Natural killer cell (primary cell): ENCODE data around the gene ATMIN. TPM values are rescaled to one million over a fixed set of nuclear protein-coding genes. Genes with fewer than 3 reads are reported as not detected.
A peak's percentile ranks its signal among the peaks of the same experiment; 100 is the strongest.

Source experiments
- ATAC-seq, 3 donors: fragments of 150-1000 bp in 2 of 3; fragments of 200-7000 bp in 1 of 3; cut with Tn5 transposase; 1 replicate in 1 of 3; 2 replicates in 2 of 3; pipeline ENCODE4 v1.10.0; 2021; ENCODE audit warnings: mild to moderate bottlenecking in 2 of 3, moderate library complexity in 2 of 3
- DNase-seq, 2 donors: peaks; one replicate each; pipeline versions ENCODE4 v3.0.0 to v3.0.0-alpha.2; 2013 to 2021; ENCODE audit warnings: mixed read lengths in 1 of 2
- H3K27ac ChIP-seq: one replicate; pipeline ENCODE4 v1.5.1; 2013; ENCODE audit warnings: mild to moderate bottlenecking, low read length
- H3K27me3 ChIP-seq: one replicate; pipeline ENCODE4 v1.6.1; 2013; ENCODE audit warnings: low read length; ENCODE audit not compliant: control insufficient read depth, insufficient read depth
- H3K36me3 ChIP-seq: one replicate; pipeline ENCODE4 v1.6.1; 2013; ENCODE audit warnings: low read length; ENCODE audit not compliant: control insufficient read depth, insufficient read depth
- H3K4me1 ChIP-seq: one replicate; pipeline ENCODE4 v1.6.1; 2013; ENCODE audit warnings: low read length; ENCODE audit not compliant: control insufficient read depth, insufficient read depth
- H3K4me3 ChIP-seq: one replicate; pipeline ENCODE4 v1.5.1; 2013; ENCODE audit warnings: low read length
- H3K9me3 ChIP-seq: one replicate; pipeline ENCODE4 v1.6.1; 2013; ENCODE audit warnings: low read length; ENCODE audit not compliant: control insufficient read depth, insufficient read depth
- H3K27ac Mint-ChIP-seq, 2 donors: one replicate each; pipeline ENCODE4 v1.8.0; 2022; ENCODE audit warnings: mild to moderate bottlenecking in 2 of 2, mixed read lengths in 2 of 2, moderate library complexity in 1 of 2
- H3K27me3 Mint-ChIP-seq, 2 donors: one replicate each; pipeline ENCODE4 v1.8.0; 2022; ENCODE audit warnings: low read depth in 2 of 2, mixed read lengths in 2 of 2
- H3K36me3 Mint-ChIP-seq: one replicate; pipeline ENCODE4 v1.8.0; 2022; ENCODE audit warnings: mixed read lengths
- H3K4me1 Mint-ChIP-seq, 2 donors: one replicate each; pipeline ENCODE4 v1.8.0; 2022; ENCODE audit warnings: mixed read lengths in 2 of 2
- H3K4me3 Mint-ChIP-seq: one replicate; pipeline ENCODE4 v1.8.0; 2022; ENCODE audit warnings: mild to moderate bottlenecking, moderate library complexity, mixed read lengths
- H3K9me3 Mint-ChIP-seq, 2 donors: one replicate each; pipeline ENCODE4 v1.8.0; 2022; ENCODE audit warnings: mixed read lengths in 2 of 2
- WGBS: methylation state at CpG from one replicate; pipeline ENCODE4 v1.1.7; 2013; ENCODE audit warnings: missing lambda C conversion rate; ENCODE audit not compliant: insufficient coverage; 5-methylcytosine and 5-hydroxymethylcytosine counted together
- intact Hi-C: fragments of 100-400 bp; cut with micrococcal nuclease; formaldehyde crosslinking; loops from one replicate; pipeline ENCODE4 v1.14.2; 2022
- total RNA-seq, 4 donors: library from RNA; stranded (reverse); fragments of 120-200 nt in 1 of 4; gene quantifications; one replicate each; pipeline versions ENCODE4 v1.2.3 to v1.2.4, GENCODE V29; 2013 to 2022
- TF ChIP-seq, protein P1 (sequence below): fragments of 200-600 bp; IDR thresholded peaks from one replicate; pipeline ENCODE4 v1.8.0; 2022; ENCODE audit warnings: antibody characterized with exemption

Gene ATMIN
- total RNA-seq, 3 donors from 2014 or later (not counting 1 experiment from before 2014, with no cell fraction given) = 35.3 to 51.8 (median 39.9) TPM

DNA sequence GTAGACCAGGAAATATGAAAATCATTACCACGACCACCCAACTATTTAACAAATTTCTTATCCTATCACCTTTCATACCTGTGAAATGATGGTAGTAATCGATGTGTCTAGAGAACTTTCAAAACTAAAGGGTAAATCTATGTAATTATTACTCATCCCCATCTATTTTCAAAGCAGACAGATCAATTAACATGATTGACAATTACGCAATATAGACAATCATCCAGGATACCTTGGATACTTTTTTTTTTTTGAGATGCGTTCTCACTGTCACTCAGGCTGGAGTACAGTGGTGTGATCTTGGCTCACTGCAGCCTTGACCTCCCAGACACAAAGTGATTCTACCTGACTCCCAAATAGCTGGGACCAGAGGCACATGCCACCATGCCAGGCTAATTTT lies 45.4 kb downstream of the ATMIN start:
- no peak overlapping the region for H3K4me3 Mint-ChIP-seq
- no peak overlapping the region for H3K27ac Mint-ChIP-seq
- Histone ChIP-seq H3K27me3 (no peaks in the 10 kb centered on the region), H3K4me3 (no peak overlapping the region), H3K9me3 (no peaks in the 10 kb centered on the region), H3K36me3 (no peaks in the 10 kb centered on the region), H3K4me1 (peaks cover 13% of the 10 kb centered on the region), H3K27ac (no peak overlapping the region)
- ATAC-seq (no peak), DNase-seq (no peak)
- H3K4me1 Mint-ChIP-seq = no peaks in the 10 kb centered on the region
- 94% methylated on average over 2 of the region's 4 CpGs for WGBS
- intact Hi-C loops = no loop called here
- no peaks in the 10 kb centered on the region for H3K27me3 Mint-ChIP-seq
- TF ChIP-seq, protein P1, sequence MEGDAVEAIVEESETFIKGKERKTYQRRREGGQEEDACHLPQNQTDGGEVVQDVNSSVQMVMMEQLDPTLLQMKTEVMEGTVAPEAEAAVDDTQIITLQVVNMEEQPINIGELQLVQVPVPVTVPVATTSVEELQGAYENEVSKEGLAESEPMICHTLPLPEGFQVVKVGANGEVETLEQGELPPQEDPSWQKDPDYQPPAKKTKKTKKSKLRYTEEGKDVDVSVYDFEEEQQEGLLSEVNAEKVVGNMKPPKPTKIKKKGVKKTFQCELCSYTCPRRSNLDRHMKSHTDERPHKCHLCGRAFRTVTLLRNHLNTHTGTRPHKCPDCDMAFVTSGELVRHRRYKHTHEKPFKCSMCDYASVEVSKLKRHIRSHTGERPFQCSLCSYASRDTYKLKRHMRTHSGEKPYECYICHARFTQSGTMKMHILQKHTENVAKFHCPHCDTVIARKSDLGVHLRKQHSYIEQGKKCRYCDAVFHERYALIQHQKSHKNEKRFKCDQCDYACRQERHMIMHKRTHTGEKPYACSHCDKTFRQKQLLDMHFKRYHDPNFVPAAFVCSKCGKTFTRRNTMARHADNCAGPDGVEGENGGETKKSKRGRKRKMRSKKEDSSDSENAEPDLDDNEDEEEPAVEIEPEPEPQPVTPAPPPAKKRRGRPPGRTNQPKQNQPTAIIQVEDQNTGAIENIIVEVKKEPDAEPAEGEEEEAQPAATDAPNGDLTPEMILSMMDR = no peak
- H3K9me3 Mint-ChIP-seq = no peaks in the 10 kb centered on the region
- H3K36me3 Mint-ChIP-seq = no peaks in the 10 kb centered on the region

DNA sequence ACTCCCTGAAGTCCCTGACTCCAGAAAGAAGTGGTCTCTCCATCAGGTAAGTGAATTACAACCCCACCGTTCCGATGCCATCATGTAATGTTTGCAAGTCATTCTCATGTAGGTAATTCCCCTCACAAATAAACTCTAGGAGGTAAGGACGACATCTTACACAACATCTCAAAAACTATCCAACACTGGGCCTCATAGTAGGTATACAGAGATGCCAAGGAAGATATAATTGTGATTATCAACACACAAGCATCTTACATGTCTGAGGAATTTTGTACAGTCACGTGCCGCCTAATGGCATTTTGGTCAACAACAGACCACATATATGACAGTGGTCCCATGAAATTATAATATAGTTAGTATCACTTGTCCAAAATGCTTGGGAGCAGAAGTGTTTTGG lies 53.2 kb downstream of the ATMIN start:
- H3K9me3 ChIP-seq = no peaks in the 10 kb centered on the region
- WGBS = 98% methylated on average over 3 of the region's 5 CpGs
- no peak for DNase-seq
- no peaks in the 10 kb centered on the region for H3K4me1 Mint-ChIP-seq
- H3K4me3 ChIP-seq = no peak overlapping the region
- no peak overlapping the region for H3K27ac Mint-ChIP-seq
- TF ChIP-seq, protein P1 = no peak
- no peaks in the 10 kb centered on the region for H3K9me3 Mint-ChIP-seq
- H3K36me3 Mint-ChIP-seq = no peaks in the 10 kb centered on the region
- no peak overlapping the region for H3K27ac ChIP-seq
- no peaks in the 10 kb centered on the region for H3K36me3 ChIP-seq
- intact Hi-C loops = no loop called here
- no peaks in the 10 kb centered on the region for H3K27me3 Mint-ChIP-seq
- no peaks in the 10 kb centered on the region for H3K4me1 ChIP-seq
- no peak overlapping the region for H3K4me3 Mint-ChIP-seq
- ATAC-seq = no peak
- H3K27me3 ChIP-seq = no peaks in the 10 kb centered on the region

DNA sequence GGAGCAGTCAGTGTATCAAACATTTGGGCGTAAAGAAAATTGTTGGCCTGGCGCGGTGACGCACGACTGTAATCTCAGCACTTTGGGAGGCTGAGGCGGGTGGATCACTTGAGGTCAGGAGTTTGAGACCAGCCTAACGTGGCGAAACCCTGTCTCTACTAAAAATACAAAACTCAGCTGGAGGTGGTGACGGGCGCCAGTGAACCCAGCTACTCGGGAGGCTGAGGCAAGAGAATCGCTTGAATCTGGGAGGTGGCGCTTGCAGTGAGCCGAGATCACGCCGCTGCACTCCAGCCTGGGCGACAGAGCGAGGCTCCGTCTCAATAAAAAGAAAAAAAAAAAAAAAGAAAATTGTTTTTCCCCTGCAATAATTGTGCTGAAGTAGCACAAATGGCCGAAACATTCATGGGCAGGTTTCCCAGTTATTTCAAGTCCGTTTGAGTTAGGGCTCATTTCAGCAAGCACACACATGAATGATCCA lies 59.2 kb downstream of the ATMIN start:
- H3K36me3 Mint-ChIP-seq = no peaks in the 10 kb centered on the region
- H3K27ac Mint-ChIP-seq = no peak overlapping the region
- peak overlapping the region; percentile 91 for H3K4me3 Mint-ChIP-seq
- Histone ChIP-seq H3K36me3 (no peaks in the 10 kb centered on the region), H3K27me3 (no peaks in the 10 kb centered on the region), H3K9me3 (no peaks in the 10 kb centered on the region), H3K27ac (no peak overlapping the region), H3K4me3 (no peak overlapping the region), H3K4me1 (peaks cover 8% of the 10 kb centered on the region)
- intact Hi-C loops = loop anchor here (5.0 kb wide), 1 partner anchor 88 kb away; the partner anchor contains the start of genes CENPN and CMC2
- DNase-seq = no peak
- TF ChIP-seq, protein P1 = no peak
- peaks cover 6% of the 10 kb centered on the region in 2 donors for H3K4me1 Mint-ChIP-seq
- peaks cover 2% of the 10 kb centered on the region in 2 donors for H3K9me3 Mint-ChIP-seq
- WGBS = 87% methylated on average over 21 of the region's 21 CpGs
- no peaks in the 10 kb centered on the region for H3K27me3 Mint-ChIP-seq
- ATAC-seq = no peak

DNA sequence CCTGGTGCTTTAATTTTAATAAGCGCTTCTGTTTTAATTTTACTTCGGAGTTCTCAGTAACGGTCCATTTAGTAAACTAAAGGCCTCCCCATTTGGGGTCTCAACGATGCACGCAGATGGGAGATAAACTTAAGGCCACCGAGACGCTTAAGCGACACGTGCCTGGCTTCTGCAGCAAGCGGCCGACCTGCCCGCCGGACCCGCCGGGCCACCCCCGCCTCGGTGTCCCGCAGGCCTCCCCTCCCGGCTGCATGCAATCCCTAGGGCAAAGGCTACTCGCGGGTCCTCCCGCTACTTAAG lies 60.0 kb downstream of the ATMIN start:
- H3K9me3 ChIP-seq = no peaks in the 10 kb centered on the region
- H3K27ac Mint-ChIP-seq = no peak overlapping the region
- intact Hi-C loops = loop anchor here (5.0 kb wide), 1 partner anchor 88 kb away; the partner anchor contains the start of genes CENPN and CMC2
- peaks cover 6% of the 10 kb centered on the region in 2 donors for H3K4me1 Mint-ChIP-seq
- H3K4me1 ChIP-seq = peaks cover 8% of the 10 kb centered on the region
- no peak overlapping the region for H3K27ac ChIP-seq
- H3K27me3 ChIP-seq = no peaks in the 10 kb centered on the region
- no peaks in the 10 kb centered on the region for H3K27me3 Mint-ChIP-seq
- H3K4me3 Mint-ChIP-seq = peak overlapping the region; percentile 91
- no peak for ATAC-seq
- H3K36me3 Mint-ChIP-seq = no peaks in the 10 kb centered on the region
- H3K36me3 ChIP-seq = no peaks in the 10 kb centered on the region
- WGBS = under 1% methylated on average over 22 of the region's 22 CpGs
- TF ChIP-seq, protein P1 = no peak
- peak overlapping the region; percentile 43 for H3K4me3 ChIP-seq
- peaks cover 2% of the 10 kb centered on the region in 2 donors for H3K9me3 Mint-ChIP-seq
- no peak for DNase-seq
